ENCODE results near the gene EGR4.
"Not testable (repeated sequence)": the region's sequence is repeated elsewhere in the genome, so short reads cannot be mapped to it uniquely, and the experiment has no call there.

The EGR4 gene

GRCh38 chr2:73264332-73264606 lies 29.1 kb downstream of the EGR4 start:
- no peak for DNase-seq (ENCODE audit: low read depth in 2 of 3, low spot score in 2 of 3)

- DNase-seq (ENCODE audit: low read depth in 2 of 3, low spot score in 2 of 3) = no peak
Observed at GRCh38 chr2:73263540-73264331, 29.6 kb downstream of the EGR4 start.

- DNase-seq (ENCODE audit: low read depth in 2 of 3, low spot score in 2 of 3) = not testable (repeated sequence)
Observed at GRCh38 chr2:73262691-73263429, 30.5 kb downstream of the EGR4 start.

DNA sequence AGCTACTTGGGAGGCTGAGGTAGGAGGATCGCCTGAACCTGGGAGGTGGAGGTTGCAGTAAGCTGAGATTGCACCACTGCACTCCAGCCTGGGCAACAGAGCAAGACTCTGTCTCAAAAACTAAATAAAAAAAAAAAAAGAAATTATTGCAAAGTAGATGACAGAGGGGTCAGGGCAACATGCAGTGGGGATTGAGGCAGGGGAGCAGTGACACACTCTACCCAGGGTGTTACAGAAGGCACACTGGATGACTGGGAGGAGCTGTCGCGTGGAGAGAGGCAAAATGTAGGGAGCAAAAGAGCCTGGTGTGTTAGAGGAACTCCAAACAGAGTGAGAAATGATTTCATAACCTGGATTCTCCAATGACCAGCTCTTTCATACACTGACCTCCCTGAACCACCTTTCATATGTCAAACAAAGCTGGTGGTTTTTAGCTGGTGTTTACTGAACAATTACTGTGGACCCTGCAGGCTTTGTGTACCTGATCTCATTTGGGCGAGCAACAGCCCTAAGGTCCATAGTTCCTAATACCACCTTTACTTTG lies 31.2 kb downstream of the EGR4 start:
- DNase-seq (ENCODE audit: low read depth in 2 of 3, low spot score in 2 of 3) = no peak

GRCh38 chr2:73260338-73260984 lies 32.9 kb downstream of the EGR4 start:
- no peak for DNase-seq (ENCODE audit: low read depth in 2 of 3, low spot score in 2 of 3)

DNA sequence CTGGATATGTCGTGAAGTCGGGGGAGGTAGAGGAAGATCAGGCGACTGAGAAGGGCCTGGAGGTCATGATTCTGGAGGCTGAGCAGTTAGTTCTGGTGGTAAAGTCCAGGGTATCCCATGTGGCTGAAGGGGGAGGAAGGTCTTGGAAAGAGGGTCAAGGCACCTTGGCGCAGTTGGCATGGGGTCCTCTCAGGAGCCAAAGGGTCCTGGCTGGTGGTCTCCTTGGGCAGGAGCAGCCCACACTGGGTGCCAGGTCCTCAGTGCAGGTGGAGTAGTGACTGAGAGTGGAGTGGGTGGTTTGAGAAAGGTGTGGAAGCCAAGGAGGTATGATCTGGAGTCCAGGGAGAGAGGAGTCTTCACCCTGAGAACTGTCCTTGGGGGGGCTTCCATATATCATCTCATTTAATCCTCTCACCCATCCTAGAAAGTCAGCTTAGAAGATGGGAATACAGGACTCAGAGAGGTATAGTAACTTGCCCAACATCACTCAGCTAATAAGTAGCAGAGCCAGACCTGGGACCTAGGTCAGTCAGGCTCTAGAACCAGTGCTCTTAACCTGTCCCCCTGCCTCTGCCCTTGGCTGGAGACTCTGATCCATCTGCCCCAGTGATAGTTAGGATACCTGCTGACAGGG lies 33.5 kb downstream of the EGR4 start:
- no peak for DNase-seq (ENCODE audit: low read depth in 2 of 3, low spot score in 2 of 3)

DNA sequence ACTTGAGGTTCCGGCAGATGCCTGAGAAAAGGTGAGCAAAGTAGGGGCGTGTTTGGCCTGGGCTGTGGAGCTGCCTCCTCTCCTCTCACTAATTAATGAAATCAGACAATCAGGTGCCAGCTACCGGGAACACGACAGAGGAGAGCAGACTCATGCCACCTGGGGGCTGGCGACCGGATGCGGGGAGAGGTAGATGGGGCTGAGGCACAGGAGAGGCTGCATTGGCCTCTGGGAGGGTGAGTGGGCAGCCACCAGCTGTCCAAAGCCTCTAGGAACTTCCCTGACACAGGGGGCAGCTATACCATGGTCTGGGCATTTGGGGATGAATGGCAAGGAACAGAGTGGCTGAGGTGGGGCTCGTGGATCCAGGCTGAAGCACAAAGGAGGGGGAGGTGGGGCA lies 34.1 kb downstream of the EGR4 start:
- no peak for DNase-seq (ENCODE audit: low read depth in 2 of 3, low spot score in 2 of 3)

- no peak for DNase-seq (ENCODE audit: low read depth in 2 of 3, low spot score in 2 of 3)
Observed at GRCh38 chr2:73258913-73259215, 34.5 kb downstream of the EGR4 start.

DNA sequence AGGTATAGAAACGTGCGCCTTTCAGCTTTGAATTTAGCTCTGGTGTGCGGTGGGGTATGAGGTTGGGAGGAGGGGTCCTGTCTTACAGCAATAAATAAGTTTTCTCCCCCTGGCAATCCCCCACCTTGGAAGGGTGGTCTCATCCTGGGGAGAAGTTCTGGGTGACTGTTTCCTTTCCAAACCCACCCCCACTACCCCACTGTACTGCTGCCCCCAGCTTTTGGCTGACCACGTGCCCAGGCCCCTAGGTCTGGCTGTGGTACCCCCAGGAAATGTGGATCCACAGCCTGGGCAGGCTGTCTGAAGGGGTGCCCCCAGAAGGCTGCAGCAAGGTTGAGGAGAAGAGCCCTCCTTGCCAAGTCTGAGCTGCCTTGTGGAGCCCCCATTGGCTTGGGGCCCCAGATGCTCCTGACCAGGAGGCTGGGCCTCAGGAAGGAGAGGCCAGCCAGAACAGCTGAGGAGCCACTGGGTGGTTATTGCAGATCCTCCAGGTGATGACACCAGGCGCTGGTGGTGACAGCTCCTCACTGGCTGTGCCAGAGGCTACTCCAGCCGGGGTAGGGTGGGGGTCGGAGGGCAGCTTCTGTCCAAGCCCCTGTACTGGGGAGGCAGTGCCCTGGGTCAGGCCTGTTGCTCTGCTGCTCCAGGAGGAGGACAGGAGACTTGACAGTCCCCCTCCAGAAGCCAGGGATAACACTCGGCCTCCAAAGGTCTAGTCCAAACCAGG lies 35.0 kb downstream of the EGR4 start:
- DNase-seq (ENCODE audit: low read depth in 2 of 3, low spot score in 2 of 3) = no peak

GRCh38 chr2:73257425-73258125 lies 35.8 kb downstream of the EGR4 start:
- no peak for DNase-seq (ENCODE audit: low read depth in 2 of 3, low spot score in 2 of 3)

GRCh38 chr2:73257021-73257420 lies 36.3 kb downstream of the EGR4 start:
- no peak for DNase-seq (ENCODE audit: low read depth in 2 of 3, low spot score in 2 of 3)

DNA sequence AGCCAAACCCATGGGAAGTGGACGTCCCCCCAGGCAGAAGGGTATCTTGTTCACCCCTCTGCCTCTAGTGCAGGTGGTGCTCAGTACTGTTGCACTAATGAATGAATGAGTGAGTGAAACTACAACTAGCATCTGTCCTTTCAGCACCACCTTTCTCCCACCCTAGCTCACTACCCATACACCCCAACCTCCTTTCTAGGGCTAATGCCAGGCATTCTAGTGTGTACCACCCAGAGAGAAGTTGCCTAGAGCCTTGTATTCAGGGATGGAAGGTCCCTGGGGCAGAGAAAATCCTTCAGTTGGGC lies 36.8 kb downstream of the EGR4 start:
- DNase-seq (ENCODE audit: low read depth in 2 of 3, low spot score in 2 of 3) = no peak

- DNase-seq (ENCODE audit: low read depth in 2 of 3, low spot score in 2 of 3) = no peak
Observed at GRCh38 chr2:73255907-73256617, 37.3 kb downstream of the EGR4 start.

GRCh38 chr2:73255007-73255644 lies 38.2 kb downstream of the EGR4 start:
- DNase-seq (ENCODE audit: low read depth in 2 of 3, low spot score in 2 of 3) = no peak

GRCh38 chr2:73254343-73255006 lies 38.9 kb downstream of the EGR4 start:
- no peak for DNase-seq (ENCODE audit: low read depth in 2 of 3, low spot score in 2 of 3)

- DNase-seq (ENCODE audit: low read depth in 2 of 3, low spot score in 2 of 3) = no peak
Observed at GRCh38 chr2:73253901-73254300, 39.4 kb downstream of the EGR4 start.

DNA sequence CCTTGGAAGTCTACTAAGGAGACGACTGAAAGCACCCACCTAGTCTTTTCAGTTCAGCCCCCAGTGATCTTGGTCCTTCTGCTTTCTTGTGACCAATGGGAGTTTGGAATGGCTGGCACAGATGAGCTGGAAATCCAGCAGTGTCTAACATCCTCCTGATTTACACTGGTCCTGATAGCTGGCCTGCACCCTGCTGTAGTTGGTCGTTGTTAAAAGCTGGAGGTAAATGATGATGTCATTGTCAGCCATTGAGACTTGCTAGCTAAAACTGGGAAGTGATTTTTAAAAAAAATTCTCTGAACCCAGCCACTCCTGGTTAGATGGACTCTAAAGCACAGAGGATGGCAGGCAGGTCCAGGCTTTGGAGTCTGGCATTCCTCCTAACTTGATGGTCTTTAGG lies 39.9 kb downstream of the EGR4 start:
- no peak for DNase-seq (ENCODE audit: low read depth in 2 of 3, low spot score in 2 of 3)

- no peak for DNase-seq (ENCODE audit: low read depth in 2 of 3, low spot score in 2 of 3)
Observed at GRCh38 chr2:73252238-73253027, 40.9 kb downstream of the EGR4 start.
